T-helper 1 cell treated with Interleukin-12 subunit alpha and Interleukin-12 subunit beta and Interleukin-4 antibody, amounts not matched to agents 30 μg/mL and 1 μg/mL, for 36 hours (primary cell): Measurements from ENCODE around the gene SUSD2.
"Not testable (repeated sequence)": the region's sequence is repeated elsewhere in the genome, so short reads cannot be mapped to it uniquely, and the experiment has no call there.

Experiments
- H3K27ac Mint-ChIP-seq: one replicate; pipeline ENCODE4 v1.8.0; 2021; ENCODE audit warnings: mild to moderate bottlenecking, mixed read lengths
- H3K27me3 Mint-ChIP-seq: one replicate; pipeline ENCODE4 v1.8.0; 2021; ENCODE audit warnings: low read depth, mixed read lengths
- H3K36me3 Mint-ChIP-seq: one replicate; pipeline ENCODE4 v1.8.0; 2021; ENCODE audit warnings: low read depth, mixed read lengths
- H3K4me1 Mint-ChIP-seq: one replicate; pipeline ENCODE4 v1.8.0; 2021; ENCODE audit warnings: low read depth, mixed read lengths
- H3K4me3 Mint-ChIP-seq: one replicate; pipeline ENCODE4 v1.8.0; 2021; ENCODE audit warnings: mild to moderate bottlenecking, moderate library complexity, mixed read lengths
- H3K9me3 Mint-ChIP-seq: one replicate; pipeline ENCODE4 v1.8.0; 2021; ENCODE audit warnings: mixed read lengths

The SUSD2 gene

DNA sequence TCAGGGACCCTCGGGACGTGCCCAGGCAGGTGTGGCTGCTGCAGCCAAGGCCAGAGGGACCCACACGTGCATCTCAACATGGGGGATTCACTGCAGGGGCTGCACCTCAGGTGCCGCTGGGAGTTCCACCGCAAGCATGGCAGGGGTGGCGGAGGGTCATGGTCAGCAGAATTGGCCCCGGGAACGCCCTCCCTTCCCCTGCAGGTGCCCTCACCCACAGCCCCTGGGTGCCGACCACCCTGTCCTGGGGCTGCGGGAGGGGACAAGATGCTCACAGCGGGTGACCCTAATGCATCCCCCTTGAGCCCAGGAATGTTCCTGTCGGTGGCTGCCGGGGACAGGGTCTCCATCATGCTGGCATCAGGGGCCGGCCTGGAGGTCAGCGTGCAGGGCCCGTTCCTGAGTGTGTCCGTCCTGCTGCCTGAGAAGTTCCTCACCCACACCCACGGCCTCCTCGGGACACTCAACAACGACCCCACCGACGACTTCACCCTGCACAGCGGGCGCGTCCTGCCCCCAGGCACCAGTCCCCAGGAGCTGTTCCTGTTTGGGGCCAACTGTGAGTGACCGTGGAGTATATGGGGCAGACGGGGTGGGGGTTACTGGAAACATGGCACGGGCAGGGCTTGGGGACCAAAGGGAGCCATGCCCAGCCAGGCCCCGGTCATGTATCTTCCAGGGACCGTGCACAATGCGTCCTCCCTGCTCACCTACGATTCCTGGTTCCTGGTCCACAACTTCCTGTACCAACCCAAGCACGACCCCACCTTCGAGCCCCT, 5.8 kb downstream of the SUSD2 start:
- H3K36me3 Mint-ChIP-seq, result no peaks in the 10 kb centered on the region
- H3K9me3 Mint-ChIP-seq, result no peaks in the 10 kb centered on the region
- no peak overlapping the region for H3K4me3 Mint-ChIP-seq
- H3K27me3 Mint-ChIP-seq, result no peaks in the 10 kb centered on the region
- peaks cover 3% of the 10 kb centered on the region for H3K4me1 Mint-ChIP-seq
- H3K27ac Mint-ChIP-seq, result no peak overlapping the region

GRCh38 chr22:24187731-24188644, 6.7 kb downstream of the SUSD2 start:
- H3K9me3 Mint-ChIP-seq, result no peaks in the 10 kb centered on the region
- no peaks in the 10 kb centered on the region for H3K27me3 Mint-ChIP-seq
- no peak overlapping the region for H3K27ac Mint-ChIP-seq
- H3K36me3 Mint-ChIP-seq, result no peaks in the 10 kb centered on the region
- no peak overlapping the region for H3K4me3 Mint-ChIP-seq
- H3K4me1 Mint-ChIP-seq, result peaks cover 3% of the 10 kb centered on the region

DNA sequence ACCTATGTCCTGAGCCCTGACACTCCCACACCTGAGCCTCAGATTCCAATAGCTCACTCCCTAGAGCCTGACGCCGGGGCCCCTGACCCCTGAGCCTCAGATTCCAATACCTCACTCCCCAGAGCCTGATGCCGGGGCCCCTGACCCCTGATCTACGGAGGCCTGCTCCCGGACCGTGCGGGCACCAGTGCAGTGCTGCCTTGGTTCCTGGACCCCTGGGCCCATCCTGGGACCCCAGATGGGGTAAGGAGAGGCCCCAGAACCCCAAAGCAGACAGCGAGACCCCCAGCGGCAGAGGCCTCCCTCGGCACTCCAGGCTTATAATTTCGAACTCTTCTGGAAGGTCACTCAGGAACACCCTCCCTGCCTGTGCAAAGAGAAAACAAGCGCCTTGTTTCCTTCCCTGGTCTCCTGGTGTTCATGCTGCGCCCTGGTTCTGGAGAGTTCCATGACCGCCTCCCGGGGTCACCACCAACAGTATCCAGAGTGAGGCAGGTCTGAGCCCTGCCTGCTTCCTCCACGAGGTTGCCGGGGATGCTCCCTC, 7.5 kb downstream of the SUSD2 start:
- Mint-ChIP-seq H3K27ac (peak overlapping the region; percentile 63), H3K4me1 (peaks cover 3% of the 10 kb centered on the region), H3K9me3 (no peaks in the 10 kb centered on the region), H3K36me3 (no peaks in the 10 kb centered on the region), H3K27me3 (no peaks in the 10 kb centered on the region), H3K4me3 (no peak overlapping the region)

GRCh38 chr22:24189249-24190158, 8.2 kb downstream of the SUSD2 start:
- no peaks in the 10 kb centered on the region for H3K27me3 Mint-ChIP-seq
- peaks cover 3% of the 10 kb centered on the region for H3K4me1 Mint-ChIP-seq
- H3K4me3 Mint-ChIP-seq, result no peak overlapping the region
- no peaks in the 10 kb centered on the region for H3K9me3 Mint-ChIP-seq
- no peaks in the 10 kb centered on the region for H3K36me3 Mint-ChIP-seq
- H3K27ac Mint-ChIP-seq, result peak overlapping the region; percentile 79

DNA sequence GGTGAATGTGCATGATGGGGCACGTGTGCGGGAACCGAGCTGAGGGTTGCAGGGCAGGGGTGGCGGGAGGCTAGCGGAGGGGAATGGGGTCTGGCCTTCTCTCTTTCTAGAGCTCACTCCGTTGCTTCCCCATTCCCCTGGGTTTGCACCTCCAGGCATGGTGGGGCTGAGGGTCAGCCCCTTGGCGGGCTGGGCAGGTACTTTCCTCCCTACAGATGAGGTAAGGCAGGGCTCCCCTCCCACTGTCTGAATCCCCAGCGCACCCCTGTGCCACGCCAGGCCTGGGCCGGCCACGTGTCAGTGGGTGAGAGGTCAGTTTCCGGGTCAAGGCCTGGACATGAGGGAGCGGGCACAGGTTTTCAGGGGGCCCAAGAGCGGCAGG, 8.9 kb downstream of the SUSD2 start:
- Mint-ChIP-seq H3K36me3 (no peaks in the 10 kb centered on the region), H3K27ac (no peak overlapping the region), H3K4me1 (peaks cover 3% of the 10 kb centered on the region), H3K9me3 (no peaks in the 10 kb centered on the region), H3K4me3 (no peak overlapping the region), H3K27me3 (no peaks in the 10 kb centered on the region)

DNA sequence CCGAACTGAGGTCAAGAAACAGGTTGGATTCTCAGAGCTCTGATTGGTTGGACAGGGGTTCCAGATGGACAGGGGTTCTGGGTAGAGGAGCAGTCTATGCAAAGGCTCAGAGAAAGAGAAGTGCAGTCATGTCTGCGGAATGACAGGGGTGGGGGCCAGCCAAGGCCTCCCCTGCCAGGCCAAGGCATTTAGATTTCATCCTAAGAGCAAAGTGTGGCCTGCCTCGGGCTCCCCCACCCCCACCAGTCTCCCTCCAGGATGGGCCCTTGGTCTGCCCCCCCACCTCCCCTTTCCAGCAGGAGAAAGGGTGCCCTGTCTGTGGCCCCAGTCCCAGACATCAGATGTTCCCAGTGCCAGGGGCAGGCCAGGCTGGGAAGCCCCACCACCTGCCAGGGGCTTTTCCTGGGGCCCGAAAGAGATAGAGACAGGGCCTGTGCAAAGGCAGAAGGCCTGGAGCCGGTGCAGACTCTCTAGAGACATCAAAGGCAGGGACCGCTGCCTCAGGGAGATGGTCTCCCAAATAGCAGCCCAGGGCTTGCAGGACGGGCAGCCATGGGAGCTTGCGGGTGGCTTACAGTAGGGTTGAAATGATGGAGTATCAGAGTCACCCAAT, 9.4 kb downstream of the SUSD2 start:
- H3K27me3 Mint-ChIP-seq, result no peaks in the 10 kb centered on the region
- H3K4me3 Mint-ChIP-seq, result no peak overlapping the region
- H3K9me3 Mint-ChIP-seq, result no peaks in the 10 kb centered on the region
- no peaks in the 10 kb centered on the region for H3K36me3 Mint-ChIP-seq
- peaks cover 5% of the 10 kb centered on the region for H3K4me1 Mint-ChIP-seq
- H3K27ac Mint-ChIP-seq, result peak overlapping the region; percentile 22

DNA sequence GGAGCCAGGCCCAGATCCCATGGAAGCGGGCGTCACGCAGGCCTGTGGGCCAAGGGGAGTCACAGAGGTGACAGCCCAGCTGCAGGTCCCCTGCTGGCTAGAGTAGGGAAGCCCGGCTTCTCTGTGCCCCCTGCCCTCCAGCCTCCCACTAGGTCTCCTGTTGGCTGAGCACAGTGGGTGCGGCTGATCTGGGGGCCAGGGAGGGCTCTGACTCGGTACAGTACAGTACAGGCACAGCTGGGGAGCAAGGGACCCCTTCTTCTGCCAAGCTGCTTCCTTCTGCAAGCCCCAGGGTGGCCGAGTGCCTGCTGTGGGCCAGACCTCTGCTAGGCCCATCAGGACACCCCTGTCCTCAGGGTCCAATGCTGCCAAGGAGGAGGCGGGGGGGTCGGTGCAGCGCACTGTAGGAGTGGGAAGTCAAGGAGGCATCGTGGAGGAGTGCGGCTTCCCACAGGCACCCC, 10.1 kb downstream of the SUSD2 start:
- Mint-ChIP-seq H3K4me3 (no peak overlapping the region), H3K27ac (no peak overlapping the region), H3K4me1 (peaks cover 12% of the 10 kb centered on the region), H3K36me3 (no peaks in the 10 kb centered on the region), H3K27me3 (no peaks in the 10 kb centered on the region), H3K9me3 (no peaks in the 10 kb centered on the region)

- no peak overlapping the region for H3K4me3 Mint-ChIP-seq
- no peak overlapping the region for H3K27ac Mint-ChIP-seq
- H3K27me3 Mint-ChIP-seq, result no peaks in the 10 kb centered on the region
- H3K4me1 Mint-ChIP-seq, result peaks cover 15% of the 10 kb centered on the region
- H3K36me3 Mint-ChIP-seq, result no peaks in the 10 kb centered on the region
- no peaks in the 10 kb centered on the region for H3K9me3 Mint-ChIP-seq
Observed at GRCh38 chr22:24191893-24192292, 10.6 kb downstream of the SUSD2 start.

GRCh38 chr22:24198682-24199052, 17.4 kb downstream of the SUSD2 start:
- no peaks in the 10 kb centered on the region for H3K36me3 Mint-ChIP-seq
- peaks cover 26% of the 10 kb centered on the region for H3K4me1 Mint-ChIP-seq
- H3K27me3 Mint-ChIP-seq, result peaks cover 12% of the 10 kb centered on the region
- H3K27ac Mint-ChIP-seq, result peak overlapping the region; percentile 64
- no peaks in the 10 kb centered on the region for H3K9me3 Mint-ChIP-seq
- H3K4me3 Mint-ChIP-seq, result no peak overlapping the region

- no peaks in the 10 kb centered on the region for H3K36me3 Mint-ChIP-seq
- H3K27me3 Mint-ChIP-seq, result peaks cover 12% of the 10 kb centered on the region
- H3K9me3 Mint-ChIP-seq, result no peaks in the 10 kb centered on the region
- H3K4me1 Mint-ChIP-seq, result peaks cover 32% of the 10 kb centered on the region
- no peak overlapping the region for H3K4me3 Mint-ChIP-seq
- no peak overlapping the region for H3K27ac Mint-ChIP-seq
Observed at GRCh38 chr22:24200619-24201212, 19.4 kb downstream of the SUSD2 start.

DNA sequence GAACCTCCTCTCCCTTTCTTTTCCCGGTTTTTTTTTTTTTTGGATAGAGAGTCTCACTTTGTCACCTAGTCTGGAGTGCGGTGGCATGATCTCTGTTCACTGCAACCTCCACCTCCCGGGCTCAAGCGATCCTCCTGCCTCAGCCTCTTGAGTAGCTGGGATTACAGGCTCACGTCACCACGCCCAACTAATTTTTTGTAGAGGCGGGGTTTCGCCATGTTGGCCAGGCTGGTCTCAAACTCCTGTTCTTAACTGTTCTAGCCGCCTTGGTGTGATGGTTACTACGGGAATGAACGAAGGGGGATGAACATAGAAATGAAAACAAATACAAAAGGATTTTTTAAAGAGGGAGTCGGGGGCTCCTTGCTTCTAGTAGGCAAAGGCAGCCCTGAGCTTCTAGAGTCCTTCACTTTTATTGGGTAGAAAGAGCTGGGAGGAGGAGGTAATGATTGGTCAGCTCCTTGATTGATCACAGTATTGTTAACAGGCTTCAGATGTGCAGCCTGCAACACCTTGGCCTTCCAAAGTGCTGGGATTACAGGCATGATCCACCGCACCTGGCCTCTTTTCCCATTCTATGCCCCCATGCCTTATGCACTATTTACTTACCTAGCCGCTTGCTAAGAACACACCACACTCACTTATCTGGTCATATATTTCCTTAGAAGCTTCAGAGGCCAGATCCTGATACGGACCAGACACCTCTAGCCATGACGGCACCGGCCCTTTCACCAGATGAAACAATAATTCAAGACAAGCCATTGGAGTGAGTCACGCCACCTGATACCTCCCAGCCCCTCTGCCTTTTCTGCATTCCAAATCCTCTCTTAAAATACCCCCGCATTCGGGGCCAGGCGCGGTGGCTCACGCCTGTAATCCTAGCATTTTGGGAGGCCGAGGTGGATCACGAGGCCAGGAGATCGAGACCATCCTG, 20.7 kb downstream of the SUSD2 start:
- no peak overlapping the region for H3K27ac Mint-ChIP-seq
- H3K27me3 Mint-ChIP-seq, result peaks cover 12% of the 10 kb centered on the region
- H3K36me3 Mint-ChIP-seq, result no peaks in the 10 kb centered on the region
- no peaks in the 10 kb centered on the region for H3K9me3 Mint-ChIP-seq
- no peak overlapping the region for H3K4me3 Mint-ChIP-seq
- H3K4me1 Mint-ChIP-seq, result peaks cover 29% of the 10 kb centered on the region

DNA sequence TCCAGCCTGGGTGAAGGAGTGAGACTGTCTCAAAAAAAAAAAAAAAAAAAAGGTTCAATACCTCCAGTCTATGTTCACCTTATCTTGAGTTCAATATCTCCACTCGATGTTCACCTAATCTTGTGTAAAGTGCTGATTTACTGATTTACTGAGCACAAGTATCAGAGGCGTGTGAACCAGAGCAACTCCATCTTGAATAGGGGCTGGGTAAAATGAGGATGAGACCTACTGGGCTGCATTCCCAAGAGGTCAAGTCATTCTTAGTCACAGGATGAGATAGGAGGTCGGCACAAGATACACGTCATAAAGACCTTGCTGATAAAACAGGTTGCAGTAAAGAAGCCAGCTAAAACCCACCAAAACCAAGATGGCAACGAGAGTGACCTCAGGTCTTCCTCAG, 22.6 kb downstream of the SUSD2 start:
- H3K4me3 Mint-ChIP-seq, H3K27ac Mint-ChIP-seq, H3K36me3 Mint-ChIP-seq, H3K9me3 Mint-ChIP-seq: not testable (repeated sequence)
- H3K4me1 Mint-ChIP-seq, result peaks cover 32% of the 10 kb centered on the region
- H3K27me3 Mint-ChIP-seq, result peaks cover 12% of the 10 kb centered on the region
